ENCODE measurements around the gene RTN3. TPM values are rescaled to one million over a fixed set of nuclear protein-coding genes. Genes with fewer than 3 reads are reported as not detected.
A peak's percentile ranks its signal among the peaks of the same experiment; 100 is the strongest.

RTN3 gene
- total RNA-seq, 1 donor from 2014 or later: 140 TPM

DNA sequence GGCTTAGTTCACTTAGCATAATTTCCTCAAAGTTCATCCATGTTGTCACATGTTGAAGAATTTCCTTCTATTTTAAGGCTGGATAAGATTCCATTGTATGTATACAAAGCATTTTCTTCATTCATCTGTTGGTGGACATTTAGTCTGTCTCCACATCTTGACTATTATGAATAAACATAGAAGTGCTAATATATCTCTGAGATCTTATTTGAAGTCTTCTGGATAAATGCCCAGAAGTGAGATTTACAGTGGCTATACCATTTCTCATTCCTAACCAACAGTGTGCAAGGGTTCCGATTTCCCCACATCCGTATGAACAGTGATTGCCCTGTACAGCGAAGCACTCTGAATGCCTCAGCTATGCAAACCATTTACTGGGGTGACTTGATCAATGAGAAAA is 93.9 kb downstream of the RTN3 start:
- DNase-seq (no peak), ATAC-seq (no peak)
- no peak overlapping the region for H3K27ac ChIP-seq
- H3K36me3 ChIP-seq: no peaks in the 10 kb centered on the region
- no peaks in the 10 kb centered on the region for H3K4me1 ChIP-seq
- H3K9me3 ChIP-seq: no peaks in the 10 kb centered on the region
- H3K27me3 ChIP-seq (ENCODE audit: low read depth): no peaks in the 10 kb centered on the region
- intact Hi-C loops (cut with DNase I): no loop called here
- H3K4me3 ChIP-seq: no peak overlapping the region
- TF ChIP-seq, protein P1, sequence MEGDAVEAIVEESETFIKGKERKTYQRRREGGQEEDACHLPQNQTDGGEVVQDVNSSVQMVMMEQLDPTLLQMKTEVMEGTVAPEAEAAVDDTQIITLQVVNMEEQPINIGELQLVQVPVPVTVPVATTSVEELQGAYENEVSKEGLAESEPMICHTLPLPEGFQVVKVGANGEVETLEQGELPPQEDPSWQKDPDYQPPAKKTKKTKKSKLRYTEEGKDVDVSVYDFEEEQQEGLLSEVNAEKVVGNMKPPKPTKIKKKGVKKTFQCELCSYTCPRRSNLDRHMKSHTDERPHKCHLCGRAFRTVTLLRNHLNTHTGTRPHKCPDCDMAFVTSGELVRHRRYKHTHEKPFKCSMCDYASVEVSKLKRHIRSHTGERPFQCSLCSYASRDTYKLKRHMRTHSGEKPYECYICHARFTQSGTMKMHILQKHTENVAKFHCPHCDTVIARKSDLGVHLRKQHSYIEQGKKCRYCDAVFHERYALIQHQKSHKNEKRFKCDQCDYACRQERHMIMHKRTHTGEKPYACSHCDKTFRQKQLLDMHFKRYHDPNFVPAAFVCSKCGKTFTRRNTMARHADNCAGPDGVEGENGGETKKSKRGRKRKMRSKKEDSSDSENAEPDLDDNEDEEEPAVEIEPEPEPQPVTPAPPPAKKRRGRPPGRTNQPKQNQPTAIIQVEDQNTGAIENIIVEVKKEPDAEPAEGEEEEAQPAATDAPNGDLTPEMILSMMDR (IDR thresholded peaks at IDR 0.05): no peak

DNA sequence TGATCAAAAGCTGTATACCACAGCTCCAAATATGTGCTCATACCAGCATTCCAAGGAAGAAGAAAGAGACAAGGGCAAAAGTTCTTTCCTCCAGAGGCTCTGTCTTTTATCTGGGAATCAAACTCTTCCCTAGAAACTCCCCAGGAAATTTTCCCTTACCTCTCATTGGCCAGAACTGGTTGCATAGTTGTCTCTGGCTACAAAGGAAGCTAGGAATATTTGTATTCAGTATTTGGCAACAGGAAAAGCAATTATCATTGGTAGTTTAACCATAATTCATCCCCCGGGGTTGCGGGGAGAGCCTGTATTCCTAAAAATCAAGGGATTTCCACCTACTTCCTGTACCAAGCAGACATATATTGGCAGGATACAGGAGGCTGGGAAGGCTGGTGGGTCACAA is 97.7 kb downstream of the RTN3 start:
- no peaks in the 10 kb centered on the region for H3K9me3 ChIP-seq

DNA sequence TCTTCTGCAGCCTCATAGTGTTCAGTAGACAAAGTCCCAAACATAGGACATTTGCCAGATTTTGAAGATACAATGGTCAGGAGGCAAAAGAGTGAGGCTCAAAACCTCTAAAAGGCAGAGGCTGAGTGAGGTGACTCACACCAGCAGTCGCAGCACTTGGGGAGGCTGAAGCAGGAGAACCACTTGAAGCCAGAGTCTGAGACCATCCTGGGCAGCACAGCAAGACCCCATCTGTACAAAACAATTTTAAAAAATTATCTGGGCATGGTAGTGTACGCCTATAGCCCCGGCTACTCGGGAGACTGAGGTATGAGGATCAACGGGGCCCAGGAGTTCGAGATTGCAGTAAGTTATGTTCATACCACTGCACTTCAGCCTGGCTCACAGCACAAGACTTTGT is 101.4 kb downstream of the RTN3 start:
- intact Hi-C loops (cut with DNase I): no loop called here
- no peaks in the 10 kb centered on the region for H3K4me1 ChIP-seq
- H3K27me3 ChIP-seq (ENCODE audit: low read depth): no peaks in the 10 kb centered on the region
- DNase-seq (no peak), ATAC-seq (no peak)
- TF ChIP-seq, protein P1 (IDR thresholded peaks at IDR 0.05): no peak
- no peaks in the 10 kb centered on the region for H3K36me3 ChIP-seq
- H3K4me3 ChIP-seq: no peak overlapping the region
- no peaks in the 10 kb centered on the region for H3K9me3 ChIP-seq
- H3K27ac ChIP-seq: no peak overlapping the region

More for the DNA sequence above, 97.7 kb downstream of the RTN3 start:
- no peak overlapping the region for H3K4me3 ChIP-seq
- TF ChIP-seq, protein P1 (IDR thresholded peaks at IDR 0.05): no peak
- no peaks in the 10 kb centered on the region for H3K4me1 ChIP-seq
- intact Hi-C loops (cut with DNase I): no loop called here
- no peak overlapping the region for H3K27ac ChIP-seq
- H3K27me3 ChIP-seq (ENCODE audit: low read depth): no peaks in the 10 kb centered on the region
- no peak for ATAC-seq
- DNase-seq: no peak
- H3K36me3 ChIP-seq: no peaks in the 10 kb centered on the region

DNA sequence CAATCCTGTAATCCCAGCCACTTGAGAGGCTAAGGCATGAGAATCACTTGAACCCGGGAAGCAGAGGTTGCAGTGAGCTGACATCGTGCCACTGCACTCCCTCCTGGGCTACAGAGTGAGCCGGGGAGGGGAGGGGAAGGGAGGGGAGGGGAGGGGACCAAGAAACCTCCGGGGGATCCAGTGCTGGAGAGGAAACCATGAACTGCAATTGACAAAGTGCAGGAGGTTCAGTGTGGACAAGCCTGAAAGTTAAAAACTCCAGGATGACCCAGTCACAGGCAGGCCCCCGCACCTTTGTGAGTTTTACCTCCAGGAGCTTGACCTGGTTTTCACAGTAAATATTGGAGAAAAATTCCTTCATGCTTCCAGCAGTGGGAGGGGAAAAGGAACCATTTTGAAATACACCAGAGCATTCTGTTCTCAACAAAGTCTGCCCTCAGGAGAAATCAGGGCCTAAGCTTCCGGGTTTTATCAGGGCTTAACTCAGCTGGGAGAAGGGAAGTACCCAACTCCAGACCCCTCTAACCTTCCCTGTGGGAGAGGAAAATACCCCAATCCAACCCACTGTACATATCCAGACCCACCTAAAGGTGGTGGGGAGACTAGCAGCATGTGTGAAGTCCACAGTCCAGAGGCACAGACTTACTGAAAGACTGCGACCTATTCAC is 102.8 kb downstream of the RTN3 start:
- Histone ChIP-seq H3K4me3 (no peak overlapping the region), H3K9me3 (no peaks in the 10 kb centered on the region), H3K27me3 (ENCODE audit: low read depth) (no peaks in the 10 kb centered on the region), H3K4me1 (no peaks in the 10 kb centered on the region), H3K36me3 (no peaks in the 10 kb centered on the region), H3K27ac (no peak overlapping the region)
- intact Hi-C loops (cut with DNase I): no loop called here
- TF ChIP-seq, protein P1 (IDR thresholded peaks at IDR 0.05): no peak
- peak; percentile 57 for DNase-seq
- peak; percentile 56 to 77 for ATAC-seq

DNA sequence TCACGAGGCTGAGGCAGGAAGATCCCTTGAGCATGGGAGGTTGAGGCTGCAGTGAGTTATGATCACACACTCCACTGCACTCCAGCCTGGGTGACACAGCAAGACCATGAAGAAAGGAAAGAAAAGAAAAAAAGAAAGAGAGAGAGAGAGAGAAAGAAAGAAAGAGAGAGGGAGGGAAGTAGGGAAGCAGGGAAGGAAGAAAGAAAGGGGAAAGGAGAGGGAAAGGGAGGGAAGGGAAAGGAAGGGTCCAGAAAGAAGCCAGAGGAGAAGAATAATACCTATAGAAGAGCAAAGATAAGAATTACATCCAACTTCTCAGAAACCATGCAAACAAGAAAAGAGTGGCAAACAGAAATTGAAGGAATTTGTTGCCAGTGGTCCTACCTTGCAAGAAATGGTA is 104.5 kb downstream of the RTN3 start:
- TF ChIP-seq, protein P1 (IDR thresholded peaks at IDR 0.05): no peak
- no peaks in the 10 kb centered on the region for H3K9me3 ChIP-seq
- intact Hi-C loops (cut with DNase I): no loop called here
- no peaks in the 10 kb centered on the region for H3K4me1 ChIP-seq
- no peaks in the 10 kb centered on the region for H3K27me3 ChIP-seq (ENCODE audit: low read depth)
- DNase-seq (no peak), ATAC-seq (no peak)
- H3K36me3 ChIP-seq: no peaks in the 10 kb centered on the region
- H3K4me3 ChIP-seq: no peak overlapping the region
- H3K27ac ChIP-seq: no peak overlapping the region

Data from lower lobe of right lung (tissue), 2 donors.